Kidney epithelial cell (primary cell): ENCODE data around the gene CASP2. TPM values are rescaled to one million over a fixed set of nuclear protein-coding genes. Genes with fewer than 3 reads are reported as not detected.

Experiments
- DNase-seq: peaks from one replicate; pipeline ENCODE4 v3.0.0-alpha.2; 2010; ENCODE audit warnings: low read depth
- H3K27me3 ChIP-seq: 2 replicates; pipeline ENCODE4 v1.6.0; 2011; ENCODE audit warnings: low read length; ENCODE audit not compliant: control insufficient read depth, insufficient read depth
- H3K36me3 ChIP-seq: 2 replicates; pipeline ENCODE4 v1.5.1; 2011; ENCODE audit warnings: low read length; ENCODE audit not compliant: control insufficient read depth, insufficient read depth
- H3K4me3 ChIP-seq: 2 replicates; pipeline ENCODE4 v1.5.1; 2011; ENCODE audit warnings: low read depth, mild to moderate bottlenecking, control low read depth, low read length
- total RNA-seq: library from RNA; depleted of rRNA; stranded (reverse); fragments of >200 nt; gene quantifications from 2 replicates; pipeline ENCODE4 v1.2.3, GENCODE V29; 2015
- TF ChIP-seq, protein P1 (sequence below): IDR thresholded peaks from 2 replicates; pipeline ENCODE4 v1.5.1; 2011; ENCODE audit warnings: mild to moderate bottlenecking, moderate library complexity, low read length, control low read depth, inconsistent platforms; ENCODE audit not compliant: insufficient read depth, poor library complexity, severe bottlenecking

The CASP2 gene
- total RNA-seq, 1 donor from 2014 or later: 26.9 TPM

- H3K4me3 ChIP-seq: no peak overlapping the region
- H3K27me3 ChIP-seq: peaks cover 2% of the 10 kb centered on the region
- no peaks in the 10 kb centered on the region for H3K36me3 ChIP-seq
- TF ChIP-seq, protein P1, sequence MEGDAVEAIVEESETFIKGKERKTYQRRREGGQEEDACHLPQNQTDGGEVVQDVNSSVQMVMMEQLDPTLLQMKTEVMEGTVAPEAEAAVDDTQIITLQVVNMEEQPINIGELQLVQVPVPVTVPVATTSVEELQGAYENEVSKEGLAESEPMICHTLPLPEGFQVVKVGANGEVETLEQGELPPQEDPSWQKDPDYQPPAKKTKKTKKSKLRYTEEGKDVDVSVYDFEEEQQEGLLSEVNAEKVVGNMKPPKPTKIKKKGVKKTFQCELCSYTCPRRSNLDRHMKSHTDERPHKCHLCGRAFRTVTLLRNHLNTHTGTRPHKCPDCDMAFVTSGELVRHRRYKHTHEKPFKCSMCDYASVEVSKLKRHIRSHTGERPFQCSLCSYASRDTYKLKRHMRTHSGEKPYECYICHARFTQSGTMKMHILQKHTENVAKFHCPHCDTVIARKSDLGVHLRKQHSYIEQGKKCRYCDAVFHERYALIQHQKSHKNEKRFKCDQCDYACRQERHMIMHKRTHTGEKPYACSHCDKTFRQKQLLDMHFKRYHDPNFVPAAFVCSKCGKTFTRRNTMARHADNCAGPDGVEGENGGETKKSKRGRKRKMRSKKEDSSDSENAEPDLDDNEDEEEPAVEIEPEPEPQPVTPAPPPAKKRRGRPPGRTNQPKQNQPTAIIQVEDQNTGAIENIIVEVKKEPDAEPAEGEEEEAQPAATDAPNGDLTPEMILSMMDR: no peak
- DNase-seq: no peak
Observed at GRCh38 chr7:143321734-143322133, 33.6 kb downstream of the CASP2 start.

DNA sequence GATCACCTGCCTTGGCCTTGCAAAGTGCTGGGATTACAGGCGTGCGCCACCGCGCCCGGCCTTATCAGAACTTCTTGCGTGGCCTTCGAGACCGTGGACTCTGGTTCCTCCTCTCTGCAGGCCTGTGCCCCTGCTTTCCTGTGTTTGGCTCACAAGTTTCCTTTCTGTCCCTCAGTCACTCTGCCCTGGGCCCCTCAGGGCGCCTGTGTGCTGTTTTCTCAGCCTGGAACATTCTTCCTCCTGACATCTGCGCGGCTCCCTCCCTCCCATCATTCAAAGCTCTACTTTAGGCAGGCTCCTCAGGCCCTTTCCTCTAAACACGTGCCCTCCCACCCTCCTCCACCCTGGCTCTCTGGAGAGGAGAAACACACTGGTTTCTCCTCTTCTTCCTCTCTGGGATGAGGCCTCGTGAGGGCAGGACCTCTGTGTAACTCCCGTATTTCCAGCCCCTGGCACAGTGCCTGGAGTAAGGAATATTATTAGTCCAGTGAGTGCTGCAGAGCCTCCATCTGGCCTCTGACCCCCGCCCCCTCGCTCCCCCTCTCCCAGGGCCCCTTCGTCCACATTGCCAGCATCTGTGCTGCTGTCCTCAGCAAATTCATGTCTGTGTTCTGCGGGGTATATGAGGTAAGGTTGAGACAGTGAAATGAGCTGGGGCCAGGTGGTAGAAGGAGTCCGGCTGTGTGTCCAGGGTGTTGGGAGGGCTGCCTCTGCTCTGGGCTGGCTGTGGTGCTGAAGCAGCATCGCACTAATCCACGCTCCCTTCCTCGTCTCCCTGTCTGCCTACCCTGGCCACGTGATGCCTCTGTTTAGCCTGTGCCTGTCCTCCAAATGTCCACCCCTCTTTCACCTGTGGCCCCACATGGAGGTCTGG, 34.8 kb downstream of the CASP2 start:
- H3K36me3 ChIP-seq: no peaks in the 10 kb centered on the region
- H3K27me3 ChIP-seq: peaks cover 2% of the 10 kb centered on the region
- DNase-seq: no peak
- TF ChIP-seq, protein P1: no peak
- no peak overlapping the region for H3K4me3 ChIP-seq

DNA sequence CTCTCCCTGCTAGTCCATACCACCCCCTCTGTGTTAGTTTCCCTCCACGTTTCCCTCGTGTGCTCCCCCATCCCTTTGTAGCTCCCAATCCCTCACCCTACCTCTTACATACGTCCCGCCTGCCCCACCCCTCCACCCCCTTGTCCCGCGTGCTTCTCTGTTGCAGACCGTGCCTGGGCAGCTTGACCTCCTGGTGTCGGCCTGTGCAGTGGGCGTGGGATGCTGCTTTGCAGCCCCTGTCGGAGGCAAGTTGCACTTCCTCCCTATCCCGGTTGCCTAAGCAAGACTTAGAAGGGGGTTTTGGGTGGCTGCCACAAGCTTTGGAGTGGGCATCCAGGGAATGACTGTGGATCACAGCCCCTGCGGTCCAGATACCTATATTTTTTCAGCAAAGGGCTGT, 35.5 kb downstream of the CASP2 start:
- Histone ChIP-seq H3K27me3 (peaks cover 2% of the 10 kb centered on the region), H3K4me3 (no peak overlapping the region), H3K36me3 (no peaks in the 10 kb centered on the region)
- TF ChIP-seq, protein P1: no peak
- DNase-seq: no peak

DNA sequence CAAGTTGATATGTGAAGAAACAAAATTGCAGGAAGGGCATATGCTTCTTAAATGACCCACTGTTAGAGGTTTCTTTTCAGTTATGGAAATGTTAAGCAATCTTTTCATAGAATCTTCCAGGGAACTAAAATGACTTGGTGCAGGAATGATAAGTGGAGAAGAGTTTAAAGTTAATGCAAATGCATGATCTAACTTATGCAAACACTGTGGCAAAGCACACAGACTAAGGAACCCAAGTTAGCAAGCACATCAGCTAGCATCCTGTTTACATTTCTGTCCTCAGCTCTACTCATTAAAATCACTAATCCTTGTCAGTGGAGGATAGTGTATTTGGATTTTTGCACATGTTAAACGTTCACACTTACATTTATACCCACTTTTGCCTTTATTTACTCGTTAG, 37.1 kb downstream of the CASP2 start:
- TF ChIP-seq, protein P1: no peak
- Histone ChIP-seq H3K36me3 (no peaks in the 10 kb centered on the region), H3K4me3 (no peak overlapping the region), H3K27me3 (peaks cover 2% of the 10 kb centered on the region)
- DNase-seq: no peak

- no peak for DNase-seq
- TF ChIP-seq, protein P1: no peak
- no peak overlapping the region for H3K4me3 ChIP-seq
- H3K36me3 ChIP-seq: no peaks in the 10 kb centered on the region
- H3K27me3 ChIP-seq: peaks cover 2% of the 10 kb centered on the region
Observed at GRCh38 chr7:143327903-143328302, 39.8 kb downstream of the CASP2 start.
